ENCODE data around the gene SPOUT1.

The SPOUT1 gene

GRCh38 chr9:128787659-128788058, 41.9 kb downstream of the SPOUT1 start:
- no peaks in the 10 kb centered on the region for H3K9me2 ChIP-seq (replicated peaks; ENCODE audit: low read depth, low read length)
- peak overlapping the region; percentile 80; the same call in 1 of the 2 replicates for H2AFZ ChIP-seq (ENCODE audit: low read length)
- H3K36me3 ChIP-seq (ENCODE audit: insufficient read depth, low read length), result peaks cover 5% of the 10 kb centered on the region; the same call in 1 of the 2 replicates
- H3K4me1 ChIP-seq (ENCODE audit: insufficient read depth, low read length, poor library complexity, severe bottlenecking), result peaks cover 6% of the 10 kb centered on the region
- no peaks in the 10 kb centered on the region for H3F3A ChIP-seq (ENCODE audit: low read depth)
- no peaks in the 10 kb centered on the region for H3K9me3 ChIP-seq (ENCODE audit: insufficient read depth, low read depth, low read length)
- no peaks in the 10 kb centered on the region for H4K20me1 ChIP-seq (ENCODE audit: insufficient read depth, low read length, poor library complexity, severe bottlenecking)
- peak overlapping the region; percentile 81 for H3K9ac ChIP-seq (ENCODE audit: low read depth, low read length, poor library complexity, severe bottlenecking)
- H3K79me2 ChIP-seq (ENCODE audit: insufficient read depth, low read length), result peaks cover 18% of the 10 kb centered on the region; the same call in 1 of the 2 replicates
- peak overlapping the region; percentile 80 for H3K4me2 ChIP-seq (ENCODE audit: low read depth, low read length, poor library complexity, severe bottlenecking)
- no peaks in the 10 kb centered on the region for H3K27me3 ChIP-seq (ENCODE audit: insufficient read depth, low read length, poor library complexity, severe bottlenecking)
- TF ChIP-seq CTCF (conservative IDR thresholded peaks at IDR 0.05; ENCODE audit: low read length), result no peak
- no peak for TF ChIP-seq EZH2phosphoT487 (IDR thresholded peaks at IDR 0.05; ENCODE audit: borderline replicate concordance)
- H3K4me3 ChIP-seq (ENCODE audit: low read length, poor library complexity, severe bottlenecking), result peak overlapping the region; percentile 96

GRCh38 chr9:128786681-128787601, 42.7 kb downstream of the SPOUT1 start, which contains the start of gene TBC1D13:
TBC1D13 (plus strand) TSS chr9:128787253; CDS start chr9:128787354, 101 bp downstream.
- H3K79me2 ChIP-seq (ENCODE audit: insufficient read depth, low read length), result peaks cover 18% of the 10 kb centered on the region; the same call in 1 of the 2 replicates
- peaks cover 2% of the 10 kb centered on the region; the same call in 1 of the 2 replicates for H3K36me3 ChIP-seq (ENCODE audit: insufficient read depth, low read length)
- peak within 1 kb of the TSS; percentile 96 for H2AFZ ChIP-seq (ENCODE audit: low read length)
- H3K9me3 ChIP-seq (ENCODE audit: insufficient read depth, low read depth, low read length), result no peaks in the 10 kb centered on the region
- H3K4me3 ChIP-seq (ENCODE audit: low read length, poor library complexity, severe bottlenecking), result peak within 1 kb of the TSS; percentile 96
- no peaks in the 10 kb centered on the region for H4K20me1 ChIP-seq (ENCODE audit: insufficient read depth, low read length, poor library complexity, severe bottlenecking)
- H3K4me2 ChIP-seq (ENCODE audit: low read depth, low read length, poor library complexity, severe bottlenecking), result peak within 1 kb of the TSS; percentile 84
- H3K27me3 ChIP-seq (ENCODE audit: insufficient read depth, low read length, poor library complexity, severe bottlenecking), result no peaks in the 10 kb centered on the region
- H3K9ac ChIP-seq (ENCODE audit: low read depth, low read length, poor library complexity, severe bottlenecking), result peak within 1 kb of the TSS; percentile 81
- no peaks in the 10 kb centered on the region for H3F3A ChIP-seq (ENCODE audit: low read depth)
- peaks cover 6% of the 10 kb centered on the region for H3K4me1 ChIP-seq (ENCODE audit: insufficient read depth, low read length, poor library complexity, severe bottlenecking)
- TF ChIP-seq EZH2phosphoT487 (IDR thresholded peaks at IDR 0.05; ENCODE audit: borderline replicate concordance) (no peak), CTCF (conservative IDR thresholded peaks at IDR 0.05; ENCODE audit: low read length) (no peak)
- no peaks in the 10 kb centered on the region for H3K9me2 ChIP-seq (replicated peaks; ENCODE audit: low read depth, low read length)

GRCh38 chr9:128785427-128785826, 44.2 kb downstream of the SPOUT1 start:
- Histone ChIP-seq H3K9me3 (ENCODE audit: insufficient read depth, low read depth, low read length) (no peaks in the 10 kb centered on the region), H3K4me2 (ENCODE audit: low read depth, low read length, poor library complexity, severe bottlenecking) (no peak overlapping the region), H3K4me3 (ENCODE audit: low read length, poor library complexity, severe bottlenecking) (no peak overlapping the region), H3K4me1 (ENCODE audit: insufficient read depth, low read length, poor library complexity, severe bottlenecking) (peaks cover 6% of the 10 kb centered on the region), H3K9me2 (replicated peaks; ENCODE audit: low read depth, low read length) (no peaks in the 10 kb centered on the region), H3K27me3 (ENCODE audit: insufficient read depth, low read length, poor library complexity, severe bottlenecking) (no peaks in the 10 kb centered on the region), H2AFZ (ENCODE audit: low read length) (no peak overlapping the region), H4K20me1 (ENCODE audit: insufficient read depth, low read length, poor library complexity, severe bottlenecking) (no peaks in the 10 kb centered on the region), H3F3A (ENCODE audit: low read depth) (no peaks in the 10 kb centered on the region), H3K36me3 (ENCODE audit: insufficient read depth, low read length) (no peaks in the 10 kb centered on the region), H3K9ac (ENCODE audit: low read depth, low read length, poor library complexity, severe bottlenecking) (no peak overlapping the region), H3K79me2 (ENCODE audit: insufficient read depth, low read length) (peaks cover 18% of the 10 kb centered on the region; the same call in 1 of the 2 replicates)
- no peak for TF ChIP-seq CTCF (conservative IDR thresholded peaks at IDR 0.05; ENCODE audit: low read length)
- no peak for TF ChIP-seq EZH2phosphoT487 (IDR thresholded peaks at IDR 0.05; ENCODE audit: borderline replicate concordance)
